ENCODE measurements around the gene PRL.

The PRL gene

GRCh38 chr6:22253955-22254655 is 42.7 kb downstream of the PRL start:
- H2BK12ac ChIP-seq (ENCODE audit: low read length): no peak overlapping the region
- H3K79me2 ChIP-seq (ENCODE audit: control insufficient read depth, insufficient read depth, low read length, poor library complexity): no peaks in the 10 kb centered on the region
- no peak overlapping the region for H2AK5ac ChIP-seq (ENCODE audit: low read length)

GRCh38 chr6:22251348-22251747 is 45.5 kb downstream of the PRL start:
- DNase-seq: peak in 1 of 2 donors; percentile 72
- H3K79me2 ChIP-seq (ENCODE audit: control insufficient read depth, insufficient read depth, low read length, poor library complexity): no peaks in the 10 kb centered on the region
- H3K4ac ChIP-seq (ENCODE audit: low read depth, low read length): no peak overlapping the region
- H3K36me3 ChIP-seq (ENCODE audit: control insufficient read depth in 1 of 2, insufficient read depth in 2 of 2, low read length in 2 of 2): peaks cover 0 to 2% of the 10 kb centered on the region in 2 experiments
- WGBS (ENCODE audit: extremely low coverage, insufficient coverage, insufficient read length): no CpG with 5 or more reads among the region's 2 CpGs
- H2BK120ac ChIP-seq (ENCODE audit: insufficient read depth, low read length, poor library complexity): no peak overlapping the region
- no peak overlapping the region for H2AFZ ChIP-seq (ENCODE audit: insufficient read depth, low read length, poor library complexity)
- no peak overlapping the region for H3K9ac ChIP-seq (ENCODE audit: low read length)
- H3K14ac ChIP-seq (ENCODE audit: low read length): no peak overlapping the region
- H3K27me3 ChIP-seq (ENCODE audit: insufficient read depth, low read length): no peaks in the 10 kb centered on the region
- no peak overlapping the region for H3K23ac ChIP-seq (ENCODE audit: low read length)
- H3K27ac ChIP-seq (ENCODE audit: low read depth, low read length): no peak overlapping the region
- H3K18ac ChIP-seq (ENCODE audit: low read length): no peak overlapping the region
- no peak overlapping the region for H2BK12ac ChIP-seq (ENCODE audit: low read length)
- no peak overlapping the region for H3K4me2 ChIP-seq (ENCODE audit: low read length)
- no peak overlapping the region for H4K91ac ChIP-seq (ENCODE audit: low read depth, low read length)
- no peaks in the 10 kb centered on the region for H3K9me3 ChIP-seq (ENCODE audit: insufficient read depth, low read depth, low read length)
- no peaks in the 10 kb centered on the region for H3K4me1 ChIP-seq (ENCODE audit: control insufficient read depth in 1 of 2, insufficient read depth in 2 of 2, low read length in 2 of 2)
- no peak overlapping the region for H2AK5ac ChIP-seq (ENCODE audit: low read length)
- H4K8ac ChIP-seq (ENCODE audit: low read depth, low read length): no peak overlapping the region
- H2BK5ac ChIP-seq (ENCODE audit: low read depth, low read length, poor library complexity): no peak overlapping the region
- H3K4me3 ChIP-seq (ENCODE audit: low read depth, low read length): no peak overlapping the region
- no peaks in the 10 kb centered on the region for H3K79me1 ChIP-seq (ENCODE audit: low read length)
- no peak overlapping the region for H4K12ac ChIP-seq (ENCODE audit: low read depth, low read length)

More at GRCh38 chr6:22253955-22254655, 42.7 kb downstream of the PRL start:
- H4K12ac ChIP-seq (ENCODE audit: low read depth, low read length): no peak overlapping the region
- H3K9ac ChIP-seq (ENCODE audit: low read length): no peak overlapping the region
- no peaks in the 10 kb centered on the region for H3K79me1 ChIP-seq (ENCODE audit: low read length)
- H3K4ac ChIP-seq (ENCODE audit: low read depth, low read length): no peak overlapping the region
- H2BK120ac ChIP-seq (ENCODE audit: insufficient read depth, low read length, poor library complexity): no peak overlapping the region
- H3K4me1 ChIP-seq (ENCODE audit: control insufficient read depth in 1 of 2, insufficient read depth in 2 of 2, low read length in 2 of 2): no peaks in the 10 kb centered on the region
- no CpG with 5 or more reads among the region's 1 CpG for WGBS (ENCODE audit: extremely low coverage, insufficient coverage, insufficient read length)
- H2AFZ ChIP-seq (ENCODE audit: insufficient read depth, low read length, poor library complexity): no peak overlapping the region
- no peak overlapping the region for H3K18ac ChIP-seq (ENCODE audit: low read length)
- H3K23ac ChIP-seq (ENCODE audit: low read length): no peak overlapping the region
- no peak overlapping the region for H4K8ac ChIP-seq (ENCODE audit: low read depth, low read length)
- no peak overlapping the region for H3K14ac ChIP-seq (ENCODE audit: low read length)
- no peak overlapping the region for H3K4me2 ChIP-seq (ENCODE audit: low read length)
- no peak for DNase-seq
- no peak overlapping the region for H4K91ac ChIP-seq (ENCODE audit: low read depth, low read length)
- peaks cover 0 to 2% of the 10 kb centered on the region in 2 experiments for H3K36me3 ChIP-seq (ENCODE audit: control insufficient read depth in 1 of 2, insufficient read depth in 2 of 2, low read length in 2 of 2)
- no peaks in the 10 kb centered on the region for H3K9me3 ChIP-seq (ENCODE audit: insufficient read depth, low read depth, low read length)
- no peak overlapping the region for H3K27ac ChIP-seq (ENCODE audit: low read depth, low read length)
- no peaks in the 10 kb centered on the region for H3K27me3 ChIP-seq (ENCODE audit: insufficient read depth, low read length)
- no peak overlapping the region for H2BK5ac ChIP-seq (ENCODE audit: low read depth, low read length, poor library complexity)
- H3K4me3 ChIP-seq (ENCODE audit: low read depth, low read length): no peak overlapping the region

- Histone ChIP-seq H3K4me2 (ENCODE audit: low read length) (no peak overlapping the region), H2BK120ac (ENCODE audit: insufficient read depth, low read length, poor library complexity) (no peak overlapping the region), H3K14ac (ENCODE audit: low read length) (no peak overlapping the region), H4K91ac (ENCODE audit: low read depth, low read length) (no peak overlapping the region), H4K12ac (ENCODE audit: low read depth, low read length) (no peak overlapping the region), H2AK5ac (ENCODE audit: low read length) (no peak overlapping the region), H3K79me2 (ENCODE audit: control insufficient read depth, insufficient read depth, low read length, poor library complexity) (no peaks in the 10 kb centered on the region), H3K18ac (ENCODE audit: low read length) (no peak overlapping the region), H3K27me3 (ENCODE audit: insufficient read depth, low read length) (no peaks in the 10 kb centered on the region), H3K4ac (ENCODE audit: low read depth, low read length) (no peak overlapping the region), H2BK12ac (ENCODE audit: low read length) (no peak overlapping the region), H3K79me1 (ENCODE audit: low read length) (no peaks in the 10 kb centered on the region), H4K8ac (ENCODE audit: low read depth, low read length) (no peak overlapping the region), H3K4me3 (ENCODE audit: low read depth, low read length) (no peak overlapping the region), H2AFZ (ENCODE audit: insufficient read depth, low read length, poor library complexity) (no peak overlapping the region), H3K9me3 (ENCODE audit: insufficient read depth, low read depth, low read length) (no peaks in the 10 kb centered on the region), H3K36me3 (ENCODE audit: control insufficient read depth in 1 of 2, insufficient read depth in 2 of 2, low read length in 2 of 2) (peaks cover 0 to 2% of the 10 kb centered on the region in 2 experiments), H3K23ac (ENCODE audit: low read length) (no peak overlapping the region), H3K9ac (ENCODE audit: low read length) (no peak overlapping the region), H2BK5ac (ENCODE audit: low read depth, low read length, poor library complexity) (no peak overlapping the region), H3K4me1 (ENCODE audit: control insufficient read depth in 1 of 2, insufficient read depth in 2 of 2, low read length in 2 of 2) (no peaks in the 10 kb centered on the region), H3K27ac (ENCODE audit: low read depth, low read length) (no peak overlapping the region)
- peak in 1 of 2 donors; percentile 4 for DNase-seq
- WGBS (ENCODE audit: extremely low coverage, insufficient coverage, insufficient read length): no CpG with 5 or more reads among the region's 1 CpG
Measured at GRCh38 chr6:22250486-22250885, 46.4 kb downstream of the PRL start.

DNA sequence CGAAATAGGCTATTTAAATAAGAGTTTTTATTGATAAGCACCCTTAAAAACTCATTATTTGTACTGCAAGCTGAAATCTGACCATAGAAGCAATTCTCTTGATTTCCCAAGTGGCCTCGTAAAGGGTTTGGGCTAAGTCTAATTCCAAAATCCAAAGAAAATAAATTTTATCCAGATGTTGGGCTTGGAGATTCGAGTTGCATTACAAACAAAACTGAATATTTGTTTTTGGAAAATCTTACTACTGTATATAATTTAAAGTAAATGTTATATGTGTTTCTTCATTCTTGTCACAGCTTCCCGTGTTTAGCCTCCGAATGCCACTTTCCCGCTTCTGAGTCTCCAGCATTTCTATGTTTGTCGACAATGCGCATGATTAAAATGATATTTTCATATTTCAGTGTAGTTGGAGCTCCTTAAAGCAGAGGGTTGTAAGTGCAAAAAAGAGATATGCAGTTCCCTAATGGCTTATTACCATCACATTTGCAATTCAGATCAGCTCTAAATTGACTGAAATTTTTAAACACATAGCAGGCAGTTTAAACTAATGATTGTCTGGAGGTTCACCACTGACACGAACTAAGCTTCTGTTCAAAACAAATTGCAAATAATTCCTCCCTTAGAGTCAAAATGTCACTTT is 47.0 kb downstream of the PRL start:
- no peaks in the 10 kb centered on the region for H3K4me1 ChIP-seq (ENCODE audit: control insufficient read depth in 1 of 2, insufficient read depth in 2 of 2, low read length in 2 of 2)
- H3K27ac ChIP-seq (ENCODE audit: low read depth, low read length): no peak overlapping the region
- no peak overlapping the region for H2BK12ac ChIP-seq (ENCODE audit: low read length)
- no peak overlapping the region for H3K14ac ChIP-seq (ENCODE audit: low read length)
- no peak overlapping the region for H4K8ac ChIP-seq (ENCODE audit: low read depth, low read length)
- no peak overlapping the region for H3K23ac ChIP-seq (ENCODE audit: low read length)
- no CpG with 5 or more reads among the region's 9 CpGs for WGBS (ENCODE audit: extremely low coverage, insufficient coverage, insufficient read length)
- H2BK5ac ChIP-seq (ENCODE audit: low read depth, low read length, poor library complexity): no peak overlapping the region
- H3K79me2 ChIP-seq (ENCODE audit: control insufficient read depth, insufficient read depth, low read length, poor library complexity): no peaks in the 10 kb centered on the region
- no peak overlapping the region for H4K91ac ChIP-seq (ENCODE audit: low read depth, low read length)
- no peak overlapping the region for H3K4ac ChIP-seq (ENCODE audit: low read depth, low read length)
- no peak overlapping the region for H3K4me3 ChIP-seq (ENCODE audit: low read depth, low read length)
- no peaks in the 10 kb centered on the region for H3K9me3 ChIP-seq (ENCODE audit: insufficient read depth, low read depth, low read length)
- no peak overlapping the region for H2AK5ac ChIP-seq (ENCODE audit: low read length)
- no peak overlapping the region for H2BK120ac ChIP-seq (ENCODE audit: insufficient read depth, low read length, poor library complexity)
- H3K18ac ChIP-seq (ENCODE audit: low read length): no peak overlapping the region
- H4K12ac ChIP-seq (ENCODE audit: low read depth, low read length): no peak overlapping the region
- peaks cover 0 to 2% of the 10 kb centered on the region in 2 experiments for H3K36me3 ChIP-seq (ENCODE audit: control insufficient read depth in 1 of 2, insufficient read depth in 2 of 2, low read length in 2 of 2)
- H3K79me1 ChIP-seq (ENCODE audit: low read length): no peaks in the 10 kb centered on the region
- DNase-seq: no peak
- no peaks in the 10 kb centered on the region for H3K27me3 ChIP-seq (ENCODE audit: insufficient read depth, low read length)
- no peak overlapping the region for H3K9ac ChIP-seq (ENCODE audit: low read length)
- H3K4me2 ChIP-seq (ENCODE audit: low read length): no peak overlapping the region
- H2AFZ ChIP-seq (ENCODE audit: insufficient read depth, low read length, poor library complexity): no peak overlapping the region
